K562 (cell line): Measurements from ENCODE around the gene MAP3K13. TPM values are rescaled to one million over a fixed set of nuclear protein-coding genes. Genes with fewer than 3 reads are reported as not detected.

Experiments used
- ATAC-seq: fragments of 200-7000 bp; cut with Tn5 transposase; 3 replicates; pipeline ENCODE4 v1.9.1; 2020; ENCODE audit warnings: moderate library complexity
- BruUV-seq: library from RNA; stranded (reverse); fragments of 400-500 nt; replicated peaks from 2 replicates; lab custom pipeline; 2021; lab: Mats Ljungman, UMichigan
- CTCF ChIA-PET: fragments of 300-600 bp; formaldehyde crosslinking; extraction: SDS; loops from one replicate; lab custom pipeline; 2021; ENCODE audit warnings: low intra/inter-chr PET ratio; lab: Yijun Ruan, JAX
- POLR2A ChIA-PET: fragments of 300-600, 350-650 bp; sonication (Branson Sonifier 250); formaldehyde crosslinking; extraction: SDS; loops from one replicate; lab custom pipeline; 2021; ENCODE audit warnings: antibody characterized with exemption, inconsistent platforms; lab: Yijun Ruan, JAX
- DNase-seq, 4 experiments: peaks; one replicate each; pipeline versions ENCODE4 v3.0.0 to v3.0.0-alpha.2; 2011 to 2018; ENCODE audit warnings: low spot score in 3 of 4, mixed read lengths in 3 of 4; ENCODE audit errors: extremely low read depth in 1 of 4
- FAIRE-seq: peaks from 2 replicates; lab custom pipeline; 2011; peaks lifted over from hg19 to GRCh38; lab: Jason Lieb, UNC
- H2AFZ ChIP-seq: 2 replicates; pipeline ENCODE4 v1.6.0; 2011; ENCODE audit warnings: low read depth, low read length, control low read depth, inconsistent platforms
- H3K27ac ChIP-seq: fragments of 200-600 bp; 3 replicates; pipeline ENCODE4 v1.8.0; 2011; ENCODE audit warnings: low read depth, mild to moderate bottlenecking, control low read depth, inconsistent platforms, low read length, moderate library complexity, mixed read lengths; ENCODE audit errors: extremely low read depth
- H3K27me3 ChIP-seq, 2 experiments: fragments of 300-600 bp in 1 of 2; 2 replicates in 1 of 2; 3 replicates in 1 of 2; pipeline versions ENCODE4 v1.6.0 to v1.8.0; 2011; ENCODE audit warnings: inconsistent platforms in 2 of 2, low read length in 2 of 2, mild to moderate bottlenecking in 1 of 2, mixed read lengths in 1 of 2, moderate library complexity in 1 of 2; ENCODE audit not compliant: control insufficient read depth in 2 of 2, insufficient read depth in 2 of 2
- H3K36me3 ChIP-seq: fragments of 300-600 bp; 3 replicates; pipeline ENCODE4 v1.8.0; 2011; ENCODE audit warnings: mild to moderate bottlenecking, low read length, inconsistent platforms; ENCODE audit not compliant: control insufficient read depth, insufficient read depth
- H3K4me1 ChIP-seq, 2 experiments: fragments of 200-600 bp in 1 of 2; replicated peaks in 1 of 2; 2 replicates in 1 of 2; 3 replicates in 1 of 2; pipeline versions ENCODE4 v1.5.1 to v1.8.0; 2011; ENCODE audit warnings: inconsistent platforms in 2 of 2, low read length in 2 of 2, mild to moderate bottlenecking in 1 of 2, mixed read lengths in 1 of 2, moderate library complexity in 1 of 2; ENCODE audit not compliant: control insufficient read depth in 2 of 2, insufficient read depth in 2 of 2
- H3K4me2 ChIP-seq: 2 replicates; pipeline ENCODE4 v1.6.1; 2011; ENCODE audit warnings: low read length, control low read depth, inconsistent platforms, mixed read lengths; ENCODE audit not compliant: insufficient read depth
- H3K4me3 ChIP-seq: fragments of 200-600 bp; sonication (generic), shearing (Covaris generic); 2 replicates; pipeline ENCODE4 v1.5.1; 2016; ENCODE audit warnings: control low read depth, inconsistent platforms
- H3K79me2 ChIP-seq: fragments of 200-600 bp; 3 replicates; pipeline ENCODE4 v1.8.0; 2011; ENCODE audit warnings: low read length, inconsistent platforms; ENCODE audit not compliant: control insufficient read depth, insufficient read depth
- H3K9ac ChIP-seq, 2 experiments: 2 replicates each; pipeline versions ENCODE4 v1.6.0 to v1.6.1; 2011; ENCODE audit warnings: low read depth in 2 of 2, low read length in 2 of 2, control low read depth in 1 of 2, inconsistent platforms in 1 of 2, mild to moderate bottlenecking in 1 of 2, mixed read lengths in 1 of 2; ENCODE audit not compliant: insufficient read depth in 1 of 2
- H3K9me1 ChIP-seq: one replicate; pipeline ENCODE4 v1.6.0; 2011; ENCODE audit warnings: inconsistent platforms, mild to moderate bottlenecking, low read length, moderate library complexity; ENCODE audit not compliant: control insufficient read depth, insufficient read depth
- H3K9me3 ChIP-seq: replicated peaks from 2 replicates; pipeline ENCODE4 v1.5.1; 2011; ENCODE audit warnings: low read depth, low read length, inconsistent platforms; ENCODE audit not compliant: control insufficient read depth, insufficient read depth
- H4K20me1 ChIP-seq: replicated peaks from 2 replicates; pipeline ENCODE4 v1.6.1; 2011; ENCODE audit warnings: low read length, inconsistent platforms, mixed read lengths; ENCODE audit not compliant: control insufficient read depth, insufficient read depth
- L3MBTL2 ChIP-seq: fragments of 450-650 bp; IDR thresholded peaks from 2 replicates; pipeline ENCODE4 v1.6.1; 2016; ENCODE audit warnings: mild to moderate bottlenecking, moderate library complexity
- SRSF7 ChIP-seq: fragments of 200-400 bp; formaldehyde crosslinking; optimal IDR thresholded peaks from 2 replicates; pipeline ENCODE3; 2017; ENCODE audit warnings: mild to moderate bottlenecking, low read depth, low read length
- TARDBP ChIP-seq: fragments of 450-650 bp; IDR thresholded peaks from 2 replicates; pipeline ENCODE4 v1.6.1; 2016
- ZNF124 ChIP-seq: sonication (generic); formaldehyde crosslinking; IDR thresholded peaks from 2 replicates; pipeline ENCODE4 v1.8.1; 2022; ENCODE audit warnings: missing genetic modification reagents
- ZNF583 ChIP-seq: fragments of 250-450 bp; sonication (Bioruptor Pico); IDR thresholded peaks from 2 replicates; pipeline ENCODE4 v1.4.0; 2020
- WGBS: fragments of 100-300 bp; shearing (Covaris generic); methylation state at CpG from one replicate; pipeline ENCODE4 v1.1.6; 2016; ENCODE audit warnings: low coverage, mixed read lengths; ENCODE audit not compliant: insufficient coverage; ENCODE audit errors: missing lambda C conversion rate; 5-methylcytosine and 5-hydroxymethylcytosine counted together
- in situ Hi-C: fragments of 300-500 bp; cut with MboI; formaldehyde crosslinking; loops from 4 replicates; pipeline ENCODE4 v1.15.0; 2018; ENCODE audit warnings: inconsistent platforms, mixed read lengths
- intact Hi-C: fragments of 100-400 bp; cut with micrococcal nuclease; formaldehyde crosslinking; loops from 2 replicates; pipeline ENCODE4 v1.14.2; 2022
- polyA plus RNA-seq, 8 experiments: library from polyadenylated mRNA; depleted of rRNA in 4 of 8; stranded (reverse) in 5 of 8; unstranded in 3 of 8; fragments of >200 nt; fragmentation: Nextera tagmentation in 2 of 8; fragmentation: Illumina TruSeq in 1 of 8; extraction: Ambion mirVana in 2 of 8; extraction: Trizol in 1 of 8; gene quantifications; 2 replicates each; pipeline versions ENCODE4 v1.2.1 to v1.2.3, GENCODE V29; 2011 to 2014; ENCODE audit warnings: inconsistent platforms in 1 of 8, missing spikeins in 1 of 8
- total RNA-seq, 7 experiments: library from RNA; depleted of rRNA in 6 of 7; stranded (reverse); fragments of >200 nt in 6 of 7; fragmentation: Illumina TruSeq in 2 of 7; extraction: Trizol in 2 of 7; gene quantifications; 2 replicates each; pipeline versions ENCODE4 v1.2.1 to v1.2.3, GENCODE V29; 2011 to 2021; ENCODE audit warnings: low replicate concordance in 1 of 7
- TF ChIP-seq, protein P1 (sequence below): fragments of 450-650 bp; formaldehyde crosslinking; IDR thresholded peaks from 2 replicates; pipeline ENCODE4 v1.4.0; 2022; ENCODE audit warnings: mild to moderate bottlenecking, moderate library complexity
- TF ChIP-seq, protein P2 (sequence below): sonication (generic); formaldehyde crosslinking; IDR thresholded peaks from 2 replicates; pipeline ENCODE4 v1.8.1; 2023; ENCODE audit warnings: mild to moderate bottlenecking, missing genetic modification reagents, moderate library complexity
- TF ChIP-seq, protein P3 (sequence below): sonication (generic); formaldehyde crosslinking; IDR thresholded peaks from 2 replicates; pipeline ENCODE4 v1.8.0; 2022; ENCODE audit warnings: missing genetic modification reagents, mild to moderate bottlenecking, moderate library complexity, borderline replicate concordance
- TF ChIP-seq, protein P4 (sequence below): sonication (generic); formaldehyde crosslinking; IDR thresholded peaks from 2 replicates; pipeline ENCODE4 v1.9.0; 2022; ENCODE audit warnings: mild to moderate bottlenecking, missing genetic modification reagents
- TF ChIP-seq, protein P5 (sequence below): fragments of 450-650 bp; IDR thresholded peaks from 2 replicates; pipeline ENCODE4 v1.6.1; 2017; ENCODE audit warnings: antibody characterized with exemption, mild to moderate bottlenecking

Gene MAP3K13
- total and polyA plus RNA-seq, 9 of the 15 experiments (the other 6 are each of a cell fraction or from before 2014, with no cell fraction given): 0.04 to 0.32 (median 0.15) TPM; not detected in 2

DNA sequence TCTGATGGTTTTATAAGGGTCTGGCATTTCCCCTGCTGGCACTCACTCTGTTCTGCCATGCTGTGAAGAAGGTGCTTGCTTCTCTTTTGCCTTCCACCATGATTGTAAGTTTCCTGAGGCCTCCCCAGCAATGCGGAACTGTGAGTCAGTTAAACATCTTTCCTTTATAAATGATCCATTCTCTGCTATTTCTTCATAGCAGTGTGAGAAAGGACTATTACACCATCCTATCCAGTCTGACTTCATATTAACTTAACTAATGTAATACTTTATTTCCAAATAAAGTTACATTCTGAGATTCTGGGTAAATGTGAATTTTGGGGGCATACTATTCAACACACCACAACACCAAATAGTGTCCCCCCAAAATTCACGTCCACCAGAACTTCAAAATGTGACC is 22.2 kb upstream of the MAP3K13 start (continued):
- TF ChIP-seq, protein P1, sequence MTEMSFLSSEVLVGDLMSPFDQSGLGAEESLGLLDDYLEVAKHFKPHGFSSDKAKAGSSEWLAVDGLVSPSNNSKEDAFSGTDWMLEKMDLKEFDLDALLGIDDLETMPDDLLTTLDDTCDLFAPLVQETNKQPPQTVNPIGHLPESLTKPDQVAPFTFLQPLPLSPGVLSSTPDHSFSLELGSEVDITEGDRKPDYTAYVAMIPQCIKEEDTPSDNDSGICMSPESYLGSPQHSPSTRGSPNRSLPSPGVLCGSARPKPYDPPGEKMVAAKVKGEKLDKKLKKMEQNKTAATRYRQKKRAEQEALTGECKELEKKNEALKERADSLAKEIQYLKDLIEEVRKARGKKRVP (CRISPR knock-in tag): no peak
- TF ChIP-seq TARDBP (no peak), SRSF7 (no peak)

DNA sequence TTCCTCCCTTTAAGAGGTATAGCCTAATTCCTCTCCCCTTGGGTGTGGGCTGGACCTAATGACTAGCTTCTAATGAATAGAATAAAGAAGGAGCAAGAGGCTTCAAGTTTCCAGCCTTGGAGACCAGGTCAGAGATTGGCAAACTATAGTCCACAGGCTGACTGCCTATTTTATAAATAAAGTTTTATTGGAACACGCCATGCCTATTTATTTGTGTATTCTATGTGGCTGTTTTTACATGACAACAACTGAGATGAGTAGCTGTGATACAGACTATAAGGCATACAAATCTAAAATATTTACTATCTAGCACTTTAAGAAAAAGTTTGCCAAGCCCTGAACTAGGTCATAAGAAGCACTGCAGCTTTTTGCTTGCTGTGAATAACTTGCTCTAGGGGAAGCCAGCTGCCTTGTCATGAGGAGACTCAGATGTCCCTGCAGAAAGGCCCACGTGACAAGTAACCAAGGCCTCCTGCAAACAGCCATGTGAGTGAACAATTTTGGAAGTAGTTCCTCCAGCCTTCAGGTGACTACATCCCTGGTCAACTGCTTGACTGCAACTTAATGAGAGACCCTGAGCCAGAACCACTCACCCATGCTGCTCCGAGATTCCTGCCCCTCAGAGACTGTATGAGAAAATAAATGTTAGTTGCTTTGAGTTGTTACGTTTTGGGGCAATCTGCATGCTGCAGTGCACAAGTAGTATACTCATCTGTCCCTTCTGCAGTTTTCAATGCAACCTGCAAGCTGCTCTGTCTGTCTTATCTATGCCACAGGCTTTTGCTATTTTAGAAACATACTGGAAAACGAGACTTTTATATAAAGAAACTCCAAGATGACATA is 21.1 kb upstream of the MAP3K13 start:
- H2AFZ ChIP-seq: peak overlapping the region; percentile 85
- BruUV-seq: no TSS peak
- POLR2A ChIA-PET: interaction anchor here (0.6 to 0.7 kb wide), 2 partner anchors 28 to 127 kb away, joined by 3 read pairs; no protein-coding TSS in a partner anchor
- TF ChIP-seq ZNF583 (CRISPR knock-in tag) (no peak), L3MBTL2 (0 out of 2 replicates have a peak, but pooled peaks have one; percentile 42), ZNF124 (CRISPR knock-in tag) (no peak)
- TF ChIP-seq, protein P2, sequence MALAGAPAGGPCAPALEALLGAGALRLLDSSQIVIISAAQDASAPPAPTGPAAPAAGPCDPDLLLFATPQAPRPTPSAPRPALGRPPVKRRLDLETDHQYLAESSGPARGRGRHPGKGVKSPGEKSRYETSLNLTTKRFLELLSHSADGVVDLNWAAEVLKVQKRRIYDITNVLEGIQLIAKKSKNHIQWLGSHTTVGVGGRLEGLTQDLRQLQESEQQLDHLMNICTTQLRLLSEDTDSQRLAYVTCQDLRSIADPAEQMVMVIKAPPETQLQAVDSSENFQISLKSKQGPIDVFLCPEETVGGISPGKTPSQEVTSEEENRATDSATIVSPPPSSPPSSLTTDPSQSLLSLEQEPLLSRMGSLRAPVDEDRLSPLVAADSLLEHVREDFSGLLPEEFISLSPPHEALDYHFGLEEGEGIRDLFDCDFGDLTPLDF: no peak
- TF ChIP-seq, protein P3, sequence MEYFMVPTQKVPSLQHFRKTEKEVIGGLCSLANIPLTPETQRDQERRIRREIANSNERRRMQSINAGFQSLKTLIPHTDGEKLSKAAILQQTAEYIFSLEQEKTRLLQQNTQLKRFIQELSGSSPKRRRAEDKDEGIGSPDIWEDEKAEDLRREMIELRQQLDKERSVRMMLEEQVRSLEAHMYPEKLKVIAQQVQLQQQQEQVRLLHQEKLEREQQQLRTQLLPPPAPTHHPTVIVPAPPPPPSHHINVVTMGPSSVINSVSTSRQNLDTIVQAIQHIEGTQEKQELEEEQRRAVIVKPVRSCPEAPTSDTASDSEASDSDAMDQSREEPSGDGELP: no peak
- TF ChIP-seq, protein P4, sequence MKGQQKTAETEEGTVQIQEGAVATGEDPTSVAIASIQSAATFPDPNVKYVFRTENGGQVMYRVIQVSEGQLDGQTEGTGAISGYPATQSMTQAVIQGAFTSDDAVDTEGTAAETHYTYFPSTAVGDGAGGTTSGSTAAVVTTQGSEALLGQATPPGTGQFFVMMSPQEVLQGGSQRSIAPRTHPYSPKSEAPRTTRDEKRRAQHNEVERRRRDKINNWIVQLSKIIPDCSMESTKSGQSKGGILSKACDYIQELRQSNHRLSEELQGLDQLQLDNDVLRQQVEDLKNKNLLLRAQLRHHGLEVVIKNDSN (CRISPR knock-in tag): peak; percentile 83
- TF ChIP-seq, protein P5, sequence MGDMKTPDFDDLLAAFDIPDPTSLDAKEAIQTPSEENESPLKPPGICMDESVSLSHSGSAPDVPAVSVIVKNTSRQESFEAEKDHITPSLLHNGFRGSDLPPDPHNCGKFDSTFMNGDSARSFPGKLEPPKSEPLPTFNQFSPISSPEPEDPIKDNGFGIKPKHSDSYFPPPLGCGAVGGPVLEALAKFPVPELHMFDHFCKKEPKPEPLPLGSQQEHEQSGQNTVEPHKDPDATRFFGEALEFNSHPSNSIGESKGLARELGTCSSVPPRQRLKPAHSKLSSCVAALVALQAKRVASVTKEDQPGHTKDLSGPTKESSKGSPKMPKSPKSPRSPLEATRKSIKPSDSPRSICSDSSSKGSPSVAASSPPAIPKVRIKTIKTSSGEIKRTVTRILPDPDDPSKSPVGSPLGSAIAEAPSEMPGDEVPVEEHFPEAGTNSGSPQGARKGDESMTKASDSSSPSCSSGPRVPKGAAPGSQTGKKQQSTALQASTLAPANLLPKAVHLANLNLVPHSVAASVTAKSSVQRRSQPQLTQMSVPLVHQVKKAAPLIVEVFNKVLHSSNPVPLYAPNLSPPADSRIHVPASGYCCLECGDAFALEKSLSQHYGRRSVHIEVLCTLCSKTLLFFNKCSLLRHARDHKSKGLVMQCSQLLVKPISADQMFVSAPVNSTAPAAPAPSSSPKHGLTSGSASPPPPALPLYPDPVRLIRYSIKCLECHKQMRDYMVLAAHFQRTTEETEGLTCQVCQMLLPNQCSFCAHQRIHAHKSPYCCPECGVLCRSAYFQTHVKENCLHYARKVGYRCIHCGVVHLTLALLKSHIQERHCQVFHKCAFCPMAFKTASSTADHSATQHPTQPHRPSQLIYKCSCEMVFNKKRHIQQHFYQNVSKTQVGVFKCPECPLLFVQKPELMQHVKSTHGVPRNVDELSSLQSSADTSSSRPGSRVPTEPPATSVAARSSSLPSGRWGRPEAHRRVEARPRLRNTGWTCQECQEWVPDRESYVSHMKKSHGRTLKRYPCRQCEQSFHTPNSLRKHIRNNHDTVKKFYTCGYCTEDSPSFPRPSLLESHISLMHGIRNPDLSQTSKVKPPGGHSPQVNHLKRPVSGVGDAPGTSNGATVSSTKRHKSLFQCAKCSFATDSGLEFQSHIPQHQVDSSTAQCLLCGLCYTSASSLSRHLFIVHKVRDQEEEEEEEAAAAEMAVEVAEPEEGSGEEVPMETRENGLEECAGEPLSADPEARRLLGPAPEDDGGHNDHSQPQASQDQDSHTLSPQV: 0 out of 2 replicates have a peak, but pooled peaks have one; percentile 27

More for the DNA sequence above, 21.1 kb upstream of the MAP3K13 start:
- Histone ChIP-seq H3K4me1 (peaks cover 0 to 13% of the 10 kb centered on the region in 2 experiments; a peak in 3 of 5 replicates), H3K27ac (no peak overlapping the region), H3K27me3 (no peaks in the 10 kb centered on the region), H3K4me2 (no peak overlapping the region), H3K9ac (no peak overlapping the region; a peak in 1 of 4 replicates), H3K36me3 (no peaks in the 10 kb centered on the region), H3K79me2 (no peaks in the 10 kb centered on the region), H3K4me3 (no peak overlapping the region), H3K9me3 (no peaks in the 10 kb centered on the region), H3K9me1 (no peaks in the 10 kb centered on the region), H4K20me1 (no peaks in the 10 kb centered on the region)
- intact Hi-C loops (no loop called here), in situ Hi-C loops (no loop called here)
- DNase-seq (peak in 1 of 4 experiments; percentile 47), ATAC-seq (peak; percentile 72), FAIRE-seq (no peak)
- CTCF ChIA-PET: interaction anchor here (0.7 kb wide), 1 partner anchor 397 kb away, joined by 3 read pairs; no protein-coding TSS in a partner anchor
- WGBS: 25% methylated on average over 5 of the region's 5 CpGs
